Effector CD8-positive, alpha-beta T cell (primary cell): ENCODE results near the gene LIPE.

Experiments used
- DNase-seq: peaks from one replicate; lab custom pipeline; 2025; lab: John Stamatoyannopoulos, UW

LIPE gene

DNA sequence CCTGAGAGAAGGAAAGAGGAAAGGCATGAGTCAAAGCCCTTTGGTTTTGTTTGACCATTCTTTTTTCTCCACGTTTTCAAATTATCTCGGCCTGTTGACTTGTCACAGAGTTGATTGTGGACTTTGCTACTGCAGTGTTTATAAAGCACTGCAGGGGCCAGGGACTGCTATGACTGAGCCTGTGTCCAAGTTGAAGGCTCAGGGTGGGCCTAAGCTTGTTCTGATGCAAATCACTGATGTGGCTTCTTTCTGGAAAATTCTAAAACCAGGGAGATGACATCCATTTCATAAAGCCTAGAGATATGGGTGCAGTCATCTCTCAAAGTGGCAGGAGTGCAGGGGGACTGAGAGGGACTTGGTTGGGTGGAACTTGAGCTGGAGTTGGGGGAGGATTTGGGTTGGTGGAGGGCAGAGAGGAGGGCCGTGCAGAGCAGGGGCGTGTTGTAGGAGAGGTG lies 16.8 kb upstream of the LIPE start:
- DNase-seq, result no peak

DNA sequence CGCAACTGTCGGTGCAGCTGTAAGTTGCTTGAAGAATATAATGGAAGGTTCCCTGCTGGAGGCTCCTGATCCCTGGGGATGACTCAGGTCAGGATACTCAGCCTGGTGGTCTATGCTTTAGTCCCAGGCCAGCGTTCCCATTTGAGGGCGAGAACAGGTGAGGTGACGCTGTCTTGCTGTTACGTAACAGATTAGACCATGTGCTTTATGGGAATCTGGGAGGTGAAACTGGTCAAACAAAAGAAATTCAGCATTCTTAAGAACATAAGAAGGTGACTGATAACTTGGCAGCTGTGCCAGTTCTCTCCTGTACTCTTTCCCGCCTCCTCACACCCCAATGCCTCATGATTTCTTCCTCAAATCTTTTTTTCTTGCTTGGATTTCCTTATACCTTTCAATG lies 15.6 kb upstream of the LIPE start, which contains the start of gene CXCL17:
TSS of gene CXCL17 (minus strand) at position 114 of the 400 bp plus-strand sequence. CDS start 114 bp downstream, outside the sequence.
- no peak for DNase-seq

DNA sequence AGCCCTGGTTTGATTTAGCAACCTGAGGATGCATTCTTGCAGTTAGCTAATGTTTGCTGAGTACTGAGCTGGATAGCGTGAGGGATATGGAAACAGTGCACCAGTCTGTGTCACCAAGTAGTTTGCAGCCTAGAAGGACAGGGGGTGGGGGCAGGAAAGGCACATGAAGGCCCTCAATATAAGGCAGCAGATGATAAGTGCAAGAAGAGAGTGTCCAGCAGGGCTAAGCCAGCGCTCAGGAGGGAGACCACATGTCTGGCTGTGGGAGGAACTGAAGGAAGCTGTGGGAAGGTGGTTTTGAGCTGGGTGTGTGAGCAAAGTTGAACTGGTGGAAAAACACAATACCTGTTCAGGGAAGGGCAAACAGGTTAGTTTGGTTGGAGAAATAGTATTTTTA lies 13.9 kb upstream of the LIPE start:
- no peak for DNase-seq

DNA sequence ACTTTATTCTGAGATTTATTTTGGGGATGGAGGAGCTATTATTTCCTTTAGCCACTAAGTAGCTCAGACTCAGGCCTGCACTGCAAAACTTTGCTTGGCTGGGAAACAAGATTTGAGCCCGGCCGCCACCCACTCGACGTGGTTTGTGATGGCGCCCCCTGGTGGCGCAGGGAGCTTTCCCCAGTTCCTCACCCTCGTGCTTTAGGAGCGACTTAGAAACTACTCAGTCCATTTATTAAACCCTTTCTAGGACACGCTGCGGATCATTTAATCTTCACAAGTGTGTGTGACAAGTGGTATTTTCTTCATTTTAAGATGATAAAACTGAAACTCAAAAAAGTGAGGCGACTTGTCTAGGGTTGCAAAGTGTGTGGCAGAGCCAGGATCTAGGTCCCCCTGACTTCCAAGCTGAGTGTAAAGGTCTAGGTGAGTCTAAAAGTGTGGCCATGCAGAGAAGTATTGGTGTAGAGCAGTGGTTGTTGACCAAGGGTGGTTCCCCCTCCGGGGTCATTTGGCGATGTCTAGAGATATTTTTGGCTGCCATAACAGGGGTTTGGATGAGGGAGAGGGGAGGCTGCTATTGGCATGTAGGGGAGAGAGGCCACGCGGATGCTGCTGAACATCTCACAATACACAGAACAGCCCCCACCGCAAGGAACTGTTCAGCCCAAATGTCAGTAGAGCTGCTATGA lies 13.3 kb upstream of the LIPE start:
- peak; percentile 72 for DNase-seq

DNA sequence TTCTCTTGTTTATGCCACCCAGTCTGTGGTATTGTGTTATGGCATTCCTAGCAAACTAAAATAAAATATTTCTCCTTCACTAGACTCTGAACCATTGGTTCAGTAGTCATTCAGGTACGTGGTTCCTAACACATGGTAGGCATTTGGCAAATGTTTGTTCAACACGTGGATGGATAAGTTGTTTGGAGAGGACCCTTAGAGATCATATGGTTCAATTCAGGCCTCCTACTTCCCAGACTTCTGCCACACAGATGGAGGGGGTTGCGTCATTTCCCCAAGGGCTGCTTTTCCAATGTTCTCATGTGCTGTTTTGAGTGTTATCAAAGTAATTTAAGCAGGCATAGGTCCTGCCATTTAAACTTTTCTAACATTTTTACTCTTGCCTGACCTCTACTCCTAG lies 8.8 kb upstream of the LIPE start:
- no peak for DNase-seq

DNA sequence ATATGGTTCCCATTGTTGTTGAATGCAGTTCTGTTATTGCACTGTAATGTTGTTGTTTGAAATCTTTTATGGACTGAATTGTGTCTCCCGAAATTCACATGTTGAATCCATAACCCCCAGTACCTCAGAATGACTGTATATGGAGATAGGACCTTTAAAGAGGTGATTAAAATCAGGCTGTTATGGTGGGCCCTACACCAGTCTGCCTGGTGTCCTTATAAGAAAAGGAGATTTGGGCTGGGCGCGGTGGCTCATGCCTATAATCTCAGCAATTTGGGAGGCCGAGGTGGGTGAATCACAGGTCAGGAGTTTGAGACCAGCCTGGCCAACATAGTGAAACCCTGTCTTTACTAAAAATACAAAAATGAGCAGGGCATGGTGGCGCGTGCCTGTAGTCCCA lies 8.1 kb upstream of the LIPE start:
- no peak for DNase-seq

DNA sequence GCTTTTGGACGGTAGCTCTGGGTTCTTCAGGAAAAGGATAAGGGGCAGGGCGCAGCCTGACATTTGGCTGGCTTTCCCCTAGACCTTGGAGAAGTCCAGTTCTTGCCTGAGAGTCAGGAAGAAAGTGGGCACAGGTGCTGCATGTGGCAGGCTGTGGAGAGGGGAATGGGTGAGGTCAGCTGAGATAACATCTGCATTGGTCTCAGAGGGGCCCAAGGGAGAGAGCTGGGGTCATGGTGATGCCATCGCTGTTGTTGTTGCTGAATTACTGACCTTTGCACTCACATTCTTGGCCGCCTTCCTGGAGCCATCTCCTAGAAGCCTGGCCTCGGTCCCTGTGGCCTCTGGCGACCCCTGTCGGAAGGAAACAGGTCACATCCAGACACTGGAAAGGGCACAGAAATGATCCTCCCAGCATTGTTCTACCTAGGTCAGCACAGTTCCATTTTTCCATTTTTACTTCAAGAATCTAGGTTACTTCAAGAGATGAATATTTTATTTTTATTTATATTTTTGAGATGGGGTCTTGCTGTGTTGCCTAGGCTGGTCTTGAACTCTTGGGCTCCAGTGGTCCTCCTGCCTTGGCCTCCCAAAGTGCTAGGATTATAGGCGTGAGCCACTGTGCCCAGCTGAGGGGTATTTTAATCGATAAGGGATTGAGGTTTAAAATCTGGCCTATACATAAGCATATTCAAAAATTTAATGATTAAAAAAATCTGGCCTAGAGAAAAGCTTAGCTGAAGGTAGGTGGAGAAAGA lies 6.5 kb upstream of the LIPE start:
- DNase-seq, result peak; percentile 55

DNA sequence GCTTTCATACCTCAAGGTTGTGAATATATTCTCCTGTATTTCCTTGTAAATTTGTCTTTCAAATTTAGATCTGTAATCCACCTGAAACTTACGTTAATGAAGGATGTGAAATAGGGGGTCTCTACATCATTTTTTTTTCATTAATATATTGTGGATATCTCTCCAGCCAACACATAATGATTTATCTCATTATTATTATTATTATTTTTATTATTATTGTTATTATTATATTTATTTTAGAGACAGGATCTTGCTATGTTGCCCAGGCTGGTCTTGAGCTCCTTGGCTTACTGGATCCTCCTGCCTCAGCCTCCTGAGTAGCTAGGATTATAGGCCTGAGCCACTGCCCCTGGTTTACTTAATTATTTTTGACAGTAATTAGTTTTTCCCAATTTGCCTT lies 4.3 kb upstream of the LIPE start:
- DNase-seq, result no peak

DNA sequence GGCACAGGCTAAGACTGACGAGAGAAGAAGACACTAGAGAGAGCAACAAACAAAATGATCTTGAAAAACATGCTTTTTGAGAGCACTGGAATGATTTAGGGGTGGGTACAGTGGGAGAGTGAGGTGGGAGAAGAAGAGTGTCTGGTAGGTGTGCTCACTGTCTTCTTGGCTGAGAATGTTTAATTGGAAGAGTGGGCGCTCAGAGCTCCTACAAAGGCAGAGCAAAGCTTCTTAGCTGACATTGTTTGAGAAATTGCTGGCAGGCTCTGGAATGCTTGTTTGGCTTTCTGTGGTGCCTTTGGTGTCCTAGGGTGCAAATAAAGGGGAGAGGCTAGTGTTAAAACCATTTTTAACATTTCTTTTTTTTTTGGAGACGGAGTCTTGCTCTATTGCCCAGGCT lies 1.5 kb upstream of the LIPE start:
- DNase-seq, result no peak

DNA sequence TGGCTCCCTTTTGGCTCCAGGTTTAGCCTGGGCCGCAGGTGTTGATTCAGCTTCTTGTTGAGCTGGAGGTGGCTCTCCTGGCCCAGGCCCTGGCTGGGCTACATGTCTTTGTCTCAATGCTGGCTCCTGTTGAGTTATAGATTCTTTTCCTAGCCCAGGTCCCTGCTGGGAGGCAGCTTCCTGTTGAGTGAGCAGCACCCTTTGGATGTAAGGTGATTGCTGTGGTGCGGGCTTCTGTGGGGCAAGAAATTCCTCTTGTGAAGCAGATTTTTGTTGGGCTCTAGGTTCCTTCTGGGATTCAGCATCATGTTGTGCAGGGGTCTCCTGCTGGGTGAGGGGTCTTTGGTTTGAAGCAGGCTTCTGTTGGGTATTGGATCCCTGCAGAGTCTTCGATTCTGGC lies 545 bp downstream of the LIPE start:
- no peak for DNase-seq

DNA sequence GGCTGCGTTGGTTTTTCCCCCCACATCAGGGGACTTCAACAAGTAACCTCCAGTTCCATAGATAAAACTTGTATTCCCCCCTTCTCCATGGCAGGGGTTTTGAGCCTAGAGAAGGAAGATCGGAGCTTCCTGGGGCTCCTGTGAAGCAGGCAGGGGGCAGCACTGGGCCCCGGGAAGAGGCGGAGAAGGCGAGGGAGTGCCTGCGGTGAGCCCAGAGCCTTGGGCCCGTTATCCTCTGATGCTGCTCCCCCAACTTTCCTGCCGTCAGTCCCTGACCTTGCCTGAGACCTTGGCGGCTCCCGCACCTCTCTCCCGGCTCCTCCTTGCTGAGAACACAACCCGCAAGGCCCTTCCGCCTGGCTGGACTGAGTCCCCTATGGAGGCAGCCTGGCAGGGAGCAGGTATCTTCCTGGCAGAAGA lies 2.5 kb downstream of the LIPE start:
- DNase-seq, result no peak

DNA sequence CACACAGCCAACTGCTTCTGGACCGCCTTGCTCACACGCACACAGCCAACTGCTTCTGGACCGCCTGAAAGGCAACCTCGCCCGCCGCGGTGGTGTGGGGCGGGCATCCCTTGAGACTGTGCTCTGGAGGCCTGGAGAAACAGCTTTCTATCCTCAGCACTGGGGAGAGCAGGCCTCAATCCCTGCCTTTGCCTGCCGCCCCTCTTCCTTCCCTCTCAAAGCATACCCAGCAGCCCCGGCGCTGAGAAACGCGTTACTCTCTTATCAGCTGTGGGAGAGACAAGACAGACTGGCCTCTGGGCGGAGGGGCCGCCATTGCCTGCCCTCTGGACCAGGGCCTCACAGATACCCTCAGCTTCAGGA lies 2.9 kb downstream of the LIPE start:
- no peak for DNase-seq

DNA sequence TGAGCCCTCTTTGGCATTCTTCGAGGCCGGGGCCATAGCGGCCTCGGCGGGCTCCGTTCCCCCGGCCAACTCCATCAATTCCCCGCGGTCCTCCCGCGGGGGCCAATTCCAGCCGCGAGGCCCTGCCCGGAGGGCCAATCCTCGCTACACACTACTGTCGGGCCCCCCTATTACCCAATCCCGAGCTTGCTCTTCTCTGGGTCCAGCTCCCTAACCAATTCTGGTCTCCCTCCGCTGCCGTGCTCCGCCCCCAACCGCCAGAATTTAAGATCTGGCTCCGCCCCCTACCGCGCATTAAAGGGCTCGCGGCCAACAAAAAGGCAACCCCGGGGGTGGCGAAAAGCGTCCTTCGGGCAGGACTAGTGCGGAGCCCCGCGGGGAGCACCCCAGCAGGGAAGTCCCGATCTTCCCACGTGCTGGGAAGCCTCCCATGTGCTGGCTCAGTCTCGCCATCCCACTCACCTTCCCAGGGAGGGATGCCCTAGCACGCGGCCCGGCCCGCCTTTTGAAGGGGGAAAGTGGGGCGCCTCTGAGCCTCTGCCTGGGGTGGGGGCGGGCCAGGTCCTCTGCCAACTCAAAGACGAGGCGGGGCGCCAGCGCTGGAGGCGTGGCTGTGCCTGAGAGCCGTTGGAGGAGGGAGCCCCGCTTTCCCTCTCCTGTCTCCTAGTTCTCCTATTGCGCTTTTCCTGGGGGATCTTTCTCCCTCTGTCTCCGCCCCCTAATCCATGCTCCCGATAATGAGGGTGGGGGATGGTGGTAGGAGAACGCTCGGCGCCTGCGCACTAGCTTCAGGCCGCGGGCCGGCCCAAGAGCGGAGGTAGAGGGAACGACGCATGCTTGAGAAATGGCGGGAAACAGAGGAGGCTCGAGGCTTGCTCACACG lies 3.5 kb downstream of the LIPE start:
- DNase-seq, result peak; percentile 87

DNA sequence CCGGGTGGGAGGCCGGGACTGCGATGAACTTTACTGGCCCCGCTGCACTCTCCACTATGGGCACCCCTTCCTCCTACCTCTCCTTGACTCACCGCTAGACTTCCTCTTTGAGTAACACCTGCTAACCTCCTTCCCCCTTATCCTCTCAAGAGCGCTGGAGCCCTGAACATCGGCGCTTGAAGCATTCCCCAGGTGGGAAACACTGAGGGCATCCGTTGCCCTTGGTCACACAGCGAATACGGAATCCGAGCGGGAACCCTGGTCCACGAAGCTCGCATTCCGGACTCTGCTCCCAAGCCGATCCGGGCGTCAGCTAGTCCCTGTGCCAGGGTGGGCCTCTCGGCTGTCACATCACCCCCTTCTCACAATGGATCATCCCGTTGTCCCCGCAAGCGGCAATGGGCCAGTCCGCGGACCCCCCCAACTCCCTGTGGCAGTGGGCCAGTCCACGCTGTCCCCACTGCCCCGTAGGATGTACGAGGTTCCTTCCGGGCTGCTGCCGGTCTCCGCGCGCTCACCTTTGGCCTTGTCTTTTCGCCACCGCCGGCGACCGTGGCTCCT lies 4.2 kb downstream of the LIPE start:
- peak; percentile 44 for DNase-seq

DNA sequence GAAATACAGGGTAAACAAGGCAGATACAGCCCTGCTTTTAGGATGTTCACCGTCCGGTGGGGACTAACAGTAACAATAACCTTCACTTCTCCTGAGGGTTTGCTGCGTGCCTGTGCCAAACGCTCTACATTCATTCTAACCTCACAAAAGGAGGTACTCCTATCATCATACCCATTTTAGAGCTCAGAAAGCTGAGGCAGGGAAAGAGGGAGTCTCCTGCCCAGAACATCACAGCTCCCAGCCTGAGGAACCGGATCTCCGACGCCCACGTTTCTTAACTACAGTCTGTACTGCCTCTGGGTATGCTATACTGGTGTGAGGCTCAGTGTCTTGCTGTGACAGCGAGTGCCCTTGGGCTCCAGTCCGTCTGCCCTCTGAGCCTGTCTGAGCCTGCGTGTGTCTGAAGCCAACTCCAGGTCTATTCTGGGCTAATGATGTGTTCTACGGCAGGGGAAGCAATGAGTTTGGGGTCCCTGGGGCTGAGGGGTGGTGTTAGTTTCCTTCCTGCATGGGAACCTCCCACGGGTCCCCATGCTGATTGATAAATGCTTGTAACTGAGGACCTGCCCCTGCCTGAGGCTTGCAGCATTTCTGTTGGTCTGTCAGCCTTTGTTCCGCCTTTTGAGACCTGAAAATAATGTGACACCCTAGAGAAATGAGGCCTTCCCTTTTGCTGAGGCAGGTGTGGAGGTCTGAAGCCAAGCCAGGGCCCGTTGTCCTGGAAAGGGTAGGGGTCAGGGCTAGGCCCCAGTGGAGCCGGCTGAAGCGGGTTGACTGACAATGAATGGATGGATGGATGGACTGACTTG lies 4.9 kb downstream of the LIPE start:
- no peak for DNase-seq

DNA sequence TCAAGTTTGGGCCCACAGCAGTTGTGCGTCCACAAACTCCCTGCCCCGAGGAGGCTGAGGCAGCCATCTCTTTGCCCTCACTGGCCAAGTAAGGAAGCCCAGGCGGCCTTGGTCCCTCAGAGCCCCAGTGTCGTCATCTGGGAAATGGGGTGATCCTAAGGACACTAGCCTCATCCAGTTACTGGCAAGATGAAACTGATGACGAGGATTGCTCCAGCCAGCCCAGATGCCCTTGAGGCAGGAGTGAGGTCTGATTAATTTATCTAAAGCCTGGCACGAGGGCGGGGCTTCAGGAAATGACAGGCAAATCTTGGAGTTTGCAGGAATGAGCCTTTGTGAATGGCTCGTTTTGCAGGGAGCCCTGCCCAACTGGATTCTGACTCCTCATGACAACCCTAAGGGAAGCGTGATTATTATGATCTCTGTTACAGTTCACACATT lies 5.6 kb downstream of the LIPE start:
- no peak for DNase-seq

DNA sequence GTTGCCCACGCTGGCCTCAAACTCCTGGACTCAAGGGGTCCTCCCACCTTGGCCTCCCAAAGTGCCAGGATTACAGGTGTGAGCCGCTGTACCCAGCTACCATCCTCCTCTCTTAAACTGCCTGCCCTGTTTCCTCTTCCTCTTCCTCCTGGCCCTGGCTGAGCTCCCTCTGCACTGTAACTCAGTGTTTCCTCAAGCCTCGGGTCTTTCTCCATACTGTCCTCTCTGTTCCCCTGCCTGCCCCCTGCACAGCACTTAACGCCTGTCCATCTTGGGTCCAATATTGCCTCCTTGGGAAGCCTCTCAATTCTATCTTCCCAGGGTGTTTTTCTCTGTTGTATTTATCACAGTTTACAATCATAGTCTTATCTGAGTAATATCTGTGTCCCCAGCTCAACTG lies 6.1 kb downstream of the LIPE start:
- DNase-seq, result no peak

DNA sequence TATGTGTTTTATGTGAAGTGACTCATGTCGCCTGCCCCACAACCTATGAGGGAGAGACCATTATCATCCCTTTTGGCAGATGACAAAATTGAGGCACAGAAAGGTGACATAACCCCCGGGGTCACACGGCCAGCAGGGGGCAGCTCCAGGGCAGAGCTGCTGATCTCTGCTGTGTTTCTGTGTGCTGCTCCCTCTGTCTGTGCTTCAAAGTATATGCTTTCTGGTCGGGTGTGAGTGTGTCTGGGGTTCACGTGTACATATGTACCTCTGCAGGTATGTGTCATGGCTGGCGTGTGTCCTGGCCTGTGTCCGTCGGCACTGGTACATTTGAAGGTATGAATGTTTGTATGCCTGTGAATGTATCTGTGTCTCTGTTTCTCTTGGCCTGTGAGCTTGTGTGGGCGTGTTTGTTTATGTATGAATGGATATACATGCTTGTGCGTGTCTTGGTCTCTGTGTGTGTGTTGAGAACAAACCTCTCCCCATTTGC lies 7.1 kb downstream of the LIPE start:
- DNase-seq, result peak; percentile 50

DNA sequence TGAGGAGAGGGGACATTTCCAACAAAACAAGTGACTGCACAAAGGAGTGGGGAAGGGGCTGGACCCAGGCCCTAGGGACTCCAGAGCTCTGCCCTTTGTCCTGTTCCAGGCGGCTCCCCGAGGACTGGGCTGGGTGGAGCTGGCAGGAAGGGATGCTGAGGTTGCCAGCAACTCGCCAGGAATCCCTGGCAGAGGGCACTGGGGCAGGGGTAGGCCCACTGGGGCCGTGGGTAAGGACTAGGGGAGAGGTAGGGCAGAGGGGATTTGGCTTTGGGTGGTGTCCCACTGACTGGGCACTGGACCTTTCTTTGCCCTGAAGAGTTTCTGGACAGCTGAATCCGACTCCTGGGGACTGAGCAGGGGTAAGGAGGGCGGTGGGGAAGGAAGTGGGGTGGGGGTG lies 7.9 kb downstream of the LIPE start:
- DNase-seq, result no peak

DNA sequence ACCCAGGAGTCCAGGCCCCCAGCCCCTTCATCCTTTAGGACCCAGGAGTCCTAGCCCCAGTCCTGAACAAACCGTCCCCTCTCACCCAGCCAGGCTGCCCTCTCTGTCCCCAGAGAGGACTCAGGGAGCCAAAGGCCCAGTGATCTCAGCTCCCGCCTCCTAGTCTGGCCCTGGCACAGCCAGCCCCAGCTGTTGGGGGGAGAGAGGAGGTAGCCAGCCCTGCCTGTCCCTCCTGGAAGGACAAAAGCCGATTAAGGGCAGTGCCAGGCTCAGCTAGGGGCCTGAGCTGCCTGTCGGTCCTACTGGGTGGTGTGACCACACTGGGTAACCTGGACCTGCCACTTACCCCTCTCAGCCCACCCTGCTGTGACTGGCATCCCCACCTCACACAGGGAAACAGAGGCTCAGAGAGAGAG lies 14.5 kb downstream of the LIPE start:
- DNase-seq, result no peak

DNA sequence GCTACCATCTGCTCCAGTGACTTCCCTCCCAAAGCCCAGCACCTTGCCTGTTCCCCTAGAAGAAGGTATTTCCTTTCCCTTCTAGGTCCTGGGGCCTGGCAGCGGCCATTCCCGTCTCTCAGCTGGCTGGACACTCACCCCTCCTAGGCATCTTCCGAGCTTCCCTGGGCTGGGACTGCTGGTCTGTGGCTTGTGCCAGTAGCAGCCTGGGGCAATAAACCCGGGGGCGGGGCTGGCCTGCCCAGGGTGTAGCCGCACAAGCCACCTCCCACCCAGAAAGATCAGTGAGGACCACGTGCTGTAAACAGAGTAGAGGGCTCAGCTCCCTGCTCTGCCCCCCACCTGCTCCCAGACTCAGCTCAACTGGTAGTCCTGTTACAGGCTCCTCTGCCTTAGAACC lies 15.0 kb downstream of the LIPE start:
- DNase-seq, result no peak
